Astrocyte of the cerebellum (primary cell): ENCODE data around the gene MAML3.
A peak's percentile ranks its signal among the peaks of the same experiment; 100 is the strongest.

Experiments
- DNase-seq: peaks from one replicate; pipeline ENCODE4 v3.0.0-alpha.2; 2011; ENCODE audit warnings: low read depth
- H3K4me3 ChIP-seq: 2 replicates; pipeline ENCODE4 v1.5.1; 2011; ENCODE audit warnings: mild to moderate bottlenecking, low read depth, low read length, moderate library complexity
- CTCF ChIP-seq: IDR thresholded peaks from 2 replicates; pipeline ENCODE4 v1.5.1; 2012; ENCODE audit warnings: low read length, low read depth, moderate library complexity, mild to moderate bottlenecking; ENCODE audit errors: missing control alignments
- in situ Hi-C: cut with HindIII; loops from 2 replicates; pipeline ENCODE4 v1.10.0; 2017; ENCODE audit warnings: low sequenced_read_pairs

Gene MAML3

GRCh38 chr4:140135529-140136088, 18.4 kb downstream of the MAML3 start:
- no peak overlapping the region for H3K4me3 ChIP-seq
- in situ Hi-C loops, result no loop called here
- TF ChIP-seq CTCF, result no peak
- no peak for DNase-seq

- no peak overlapping the region for H3K4me3 ChIP-seq
- in situ Hi-C loops, result no loop called here
- no peak for TF ChIP-seq CTCF
- DNase-seq, result no peak
These were observed 19.1 kb downstream of the MAML3 start for GRCh38 chr4:140134746-140135425.

GRCh38 chr4:140133576-140133975, 20.4 kb downstream of the MAML3 start:
- DNase-seq, result no peak
- no peak overlapping the region for H3K4me3 ChIP-seq
- no peak for TF ChIP-seq CTCF
- in situ Hi-C loops, result no loop called here

GRCh38 chr4:140131675-140132229, 22.2 kb downstream of the MAML3 start:
- no peak for DNase-seq
- in situ Hi-C loops, result no loop called here

GRCh38 chr4:140130677-140131076, 23.3 kb downstream of the MAML3 start:
- in situ Hi-C loops, result no loop called here
- DNase-seq, result peak; percentile 35
- TF ChIP-seq CTCF, result no peak
- no peak overlapping the region for H3K4me3 ChIP-seq

More at GRCh38 chr4:140131675-140132229, 22.2 kb downstream of the MAML3 start:
- no peak overlapping the region for H3K4me3 ChIP-seq
- no peak for TF ChIP-seq CTCF

- no peak overlapping the region for H3K4me3 ChIP-seq
- DNase-seq, result no peak
- TF ChIP-seq CTCF, result no peak
- in situ Hi-C loops, result no loop called here
These were observed 26.6 kb downstream of the MAML3 start for GRCh38 chr4:140127422-140127821.
